GM12873 (cell line): ENCODE measurements around the gene OR4F15.

Experiments
- TF ChIP-seq, protein P1 (sequence below): IDR thresholded peaks from 2 replicates; pipeline ENCODE4 v1.5.1; 2012; ENCODE audit warnings: low read depth, mild to moderate bottlenecking, moderate library complexity, low read length, control low read depth; ENCODE audit not compliant: insufficient read depth; ENCODE audit errors: missing control alignments

Gene OR4F15

DNA sequence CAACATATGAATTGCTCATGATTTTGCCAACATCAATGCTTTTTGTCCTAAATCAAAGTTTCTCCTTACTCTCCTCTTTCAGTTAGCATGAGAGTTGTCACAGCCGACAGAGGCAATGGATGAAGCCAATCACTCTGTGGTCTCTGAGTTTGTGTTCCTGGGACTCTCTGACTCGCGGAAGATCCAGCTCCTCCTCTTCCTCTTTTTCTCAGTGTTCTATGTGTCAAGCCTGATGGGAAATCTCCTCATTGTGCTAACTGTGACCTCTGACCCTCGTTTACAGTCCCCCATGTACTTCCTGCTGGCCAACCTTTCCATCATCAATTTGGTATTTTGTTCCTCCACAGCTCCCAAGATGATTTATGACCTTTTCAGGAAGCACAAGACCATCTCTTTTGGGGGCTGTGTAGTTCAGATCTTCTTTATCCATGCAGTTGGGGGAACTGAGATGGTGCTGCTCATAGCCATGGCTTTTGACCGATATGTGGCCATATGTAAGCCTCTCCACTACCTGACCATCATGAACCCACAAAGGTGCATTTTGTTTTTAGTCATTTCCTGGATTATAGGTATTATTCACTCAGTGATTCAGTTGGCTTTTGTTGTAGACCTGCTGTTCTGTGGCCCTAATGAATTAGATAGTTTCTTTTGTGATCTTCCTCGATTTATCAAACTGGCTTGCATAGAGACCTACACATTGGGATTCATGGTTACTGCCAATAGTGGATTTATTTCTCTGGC is 6.2 kb upstream of the OR4F15 start:
- TF ChIP-seq, protein P1, sequence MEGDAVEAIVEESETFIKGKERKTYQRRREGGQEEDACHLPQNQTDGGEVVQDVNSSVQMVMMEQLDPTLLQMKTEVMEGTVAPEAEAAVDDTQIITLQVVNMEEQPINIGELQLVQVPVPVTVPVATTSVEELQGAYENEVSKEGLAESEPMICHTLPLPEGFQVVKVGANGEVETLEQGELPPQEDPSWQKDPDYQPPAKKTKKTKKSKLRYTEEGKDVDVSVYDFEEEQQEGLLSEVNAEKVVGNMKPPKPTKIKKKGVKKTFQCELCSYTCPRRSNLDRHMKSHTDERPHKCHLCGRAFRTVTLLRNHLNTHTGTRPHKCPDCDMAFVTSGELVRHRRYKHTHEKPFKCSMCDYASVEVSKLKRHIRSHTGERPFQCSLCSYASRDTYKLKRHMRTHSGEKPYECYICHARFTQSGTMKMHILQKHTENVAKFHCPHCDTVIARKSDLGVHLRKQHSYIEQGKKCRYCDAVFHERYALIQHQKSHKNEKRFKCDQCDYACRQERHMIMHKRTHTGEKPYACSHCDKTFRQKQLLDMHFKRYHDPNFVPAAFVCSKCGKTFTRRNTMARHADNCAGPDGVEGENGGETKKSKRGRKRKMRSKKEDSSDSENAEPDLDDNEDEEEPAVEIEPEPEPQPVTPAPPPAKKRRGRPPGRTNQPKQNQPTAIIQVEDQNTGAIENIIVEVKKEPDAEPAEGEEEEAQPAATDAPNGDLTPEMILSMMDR = no peak

DNA sequence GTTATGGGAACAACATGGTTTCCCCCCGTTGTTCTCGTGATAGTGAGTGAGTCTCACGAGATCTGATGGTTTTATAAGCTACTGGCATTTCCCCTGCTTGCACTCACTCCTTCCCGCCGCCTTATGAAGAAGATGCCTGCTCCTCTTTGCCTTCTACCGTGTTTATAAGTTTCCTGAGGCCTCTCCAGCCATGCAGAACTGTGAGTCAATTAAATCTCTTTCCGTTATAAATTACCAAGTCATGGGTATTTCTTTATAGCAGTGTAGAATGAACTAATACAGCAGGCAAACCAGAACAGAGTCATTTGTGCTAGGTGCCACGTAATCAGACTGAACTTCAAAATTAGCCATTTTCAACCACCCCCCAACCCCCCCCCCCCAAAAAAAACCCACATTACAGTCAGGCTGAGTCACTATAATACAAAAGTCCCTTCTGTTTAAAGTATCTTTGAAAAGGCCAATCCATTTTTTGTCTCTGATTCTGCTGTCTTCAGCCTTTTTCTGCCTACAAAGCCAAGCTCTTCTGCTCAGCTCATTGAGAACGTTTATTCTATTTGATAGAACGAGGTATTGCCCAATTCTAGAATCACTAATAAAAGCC is 4.6 kb upstream of the OR4F15 start:
- TF ChIP-seq, protein P1 = no peak

DNA sequence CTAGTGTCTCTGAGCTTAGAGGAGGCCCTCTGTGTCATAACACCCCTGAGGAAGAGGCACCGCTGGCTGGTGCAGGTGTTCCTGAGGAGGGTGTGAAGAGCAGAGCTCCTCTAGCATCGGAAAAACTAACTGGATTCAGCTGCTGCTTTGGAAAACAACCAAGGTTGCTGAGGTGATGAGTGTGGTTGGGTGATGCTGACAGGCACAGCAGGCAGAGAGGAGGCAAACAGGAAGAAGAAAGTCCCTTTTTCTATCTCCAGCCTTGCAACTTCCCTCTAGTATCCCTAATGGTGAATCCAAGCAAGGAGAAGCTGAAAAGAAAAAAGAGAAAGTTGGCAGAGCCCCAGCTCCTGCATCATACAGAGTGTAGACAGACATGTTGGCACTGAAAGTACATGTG is 3.8 kb upstream of the OR4F15 start:
- TF ChIP-seq, protein P1 = no peak

DNA sequence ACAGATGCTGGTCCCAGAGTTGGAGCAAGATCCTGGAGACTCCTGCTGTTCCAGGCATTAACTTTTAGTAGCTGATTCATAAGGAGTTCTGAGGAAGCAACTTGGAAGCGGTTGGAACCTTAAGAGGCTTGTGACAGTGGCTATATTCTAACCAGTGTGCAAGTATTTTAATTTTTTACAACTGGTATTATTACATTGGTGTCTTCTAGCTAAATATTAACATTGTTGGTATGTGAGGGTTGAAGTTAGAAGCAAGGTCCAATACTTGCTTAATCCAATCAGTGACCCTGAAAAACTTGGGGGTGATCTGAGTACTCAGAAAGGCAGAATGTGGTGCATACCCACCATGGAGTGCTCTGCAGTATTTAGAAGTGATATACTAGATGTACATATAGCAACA is 1.5 kb upstream of the OR4F15 start:
- TF ChIP-seq, protein P1 = no peak

- TF ChIP-seq, protein P1 = no peak
Observed at GRCh38 chr15:101810876-101811275, 1.1 kb upstream of the OR4F15 start.

GRCh38 chr15:101813803-101814534 is 2.0 kb downstream of the OR4F15 start:
- TF ChIP-seq, protein P1 = no peak

- TF ChIP-seq, protein P1 = no peak
Observed at GRCh38 chr15:101820781-101821180, 8.8 kb downstream of the OR4F15 start.
